ENCODE results near the gene MMP15. TPM values are rescaled to one million over a fixed set of nuclear protein-coding genes. Genes with fewer than 3 reads are reported as not detected.

MMP15 gene
- total RNA-seq, 1 donor from 2014 or later: 38.9 TPM

DNA sequence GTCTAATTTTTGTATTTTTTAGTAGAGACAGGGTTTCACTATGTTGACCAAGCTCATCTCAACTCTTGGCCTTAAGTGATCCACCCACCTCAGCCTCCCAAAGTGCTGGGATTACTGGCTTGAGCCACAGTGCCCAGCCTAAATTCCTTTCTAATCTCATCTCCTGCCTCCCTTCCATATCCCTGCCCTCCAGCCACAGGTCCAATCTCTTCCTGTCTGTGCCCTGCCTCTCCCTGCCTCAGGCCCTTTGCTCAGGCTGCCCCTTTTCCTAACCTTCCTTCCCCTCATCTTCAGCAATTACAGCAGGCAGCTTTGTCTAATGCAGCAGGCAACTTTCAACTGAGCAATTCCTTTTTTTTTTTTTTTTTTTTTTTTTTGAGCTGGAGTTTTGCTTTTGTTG, 56.8 kb downstream of the MMP15 start:
- Mint-ChIP-seq H3K9me3 (no peaks in the 10 kb centered on the region), H3K27ac (ENCODE audit: unreplicated experiment) (peak overlapping the region; percentile 68)
- TF ChIP-seq CTCF (conservative IDR thresholded peaks at IDR 0.05): no peak

GRCh38 chr16:58084635-58085034, 59.1 kb downstream of the MMP15 start:
- H3K36me3 Mint-ChIP-seq (ENCODE audit: low read depth): no peaks in the 10 kb centered on the region
- no peaks in the 10 kb centered on the region for H3K27me3 Mint-ChIP-seq (ENCODE audit: low read depth)
- DNase-seq (ENCODE audit: low read depth, low spot score): no peak
- H3K4me3 Mint-ChIP-seq: no peak overlapping the region
- peaks cover 19% of the 10 kb centered on the region for H3K4me1 Mint-ChIP-seq
- H3K27ac Mint-ChIP-seq (ENCODE audit: unreplicated experiment): peak overlapping the region; percentile 35
- no peak for TF ChIP-seq CTCF (conservative IDR thresholded peaks at IDR 0.05)
- H3K9me3 Mint-ChIP-seq: no peaks in the 10 kb centered on the region

More for the DNA sequence above, 56.8 kb downstream of the MMP15 start:
- H3K4me3 Mint-ChIP-seq: no peak overlapping the region
- DNase-seq (ENCODE audit: low read depth, low spot score): no peak
- no peaks in the 10 kb centered on the region for H3K36me3 Mint-ChIP-seq (ENCODE audit: low read depth)
- H3K27me3 Mint-ChIP-seq (ENCODE audit: low read depth): no peaks in the 10 kb centered on the region
- peaks cover 25% of the 10 kb centered on the region for H3K4me1 Mint-ChIP-seq

GRCh38 chr16:58085171-58085570, 59.6 kb downstream of the MMP15 start:
- no peak for TF ChIP-seq CTCF (conservative IDR thresholded peaks at IDR 0.05)
- Mint-ChIP-seq H3K36me3 (ENCODE audit: low read depth) (no peaks in the 10 kb centered on the region), H3K27ac (ENCODE audit: unreplicated experiment) (no peak overlapping the region), H3K4me3 (no peak overlapping the region), H3K27me3 (ENCODE audit: low read depth) (no peaks in the 10 kb centered on the region), H3K4me1 (peaks cover 19% of the 10 kb centered on the region), H3K9me3 (no peaks in the 10 kb centered on the region)
- no peak for DNase-seq (ENCODE audit: low read depth, low spot score)

GRCh38 chr16:58085584-58086251, 60.2 kb downstream of the MMP15 start:
- H3K4me1 Mint-ChIP-seq: peaks cover 19% of the 10 kb centered on the region
- H3K27ac Mint-ChIP-seq (ENCODE audit: unreplicated experiment): peak overlapping the region; percentile 92
- no peak for DNase-seq (ENCODE audit: low read depth, low spot score)

GRCh38 chr16:58086381-58087208, 61.0 kb downstream of the MMP15 start:
- peaks cover 19% of the 10 kb centered on the region for H3K4me1 Mint-ChIP-seq
- H3K27me3 Mint-ChIP-seq (ENCODE audit: low read depth): no peaks in the 10 kb centered on the region
- peak overlapping the region; percentile 92 for H3K27ac Mint-ChIP-seq (ENCODE audit: unreplicated experiment)
- H3K4me3 Mint-ChIP-seq: no peak overlapping the region
- no peaks in the 10 kb centered on the region for H3K9me3 Mint-ChIP-seq
- no peaks in the 10 kb centered on the region for H3K36me3 Mint-ChIP-seq (ENCODE audit: low read depth)
- no peak for DNase-seq (ENCODE audit: low read depth, low spot score)
- no peak for TF ChIP-seq CTCF (conservative IDR thresholded peaks at IDR 0.05)

More at GRCh38 chr16:58085584-58086251, 60.2 kb downstream of the MMP15 start:
- H3K4me3 Mint-ChIP-seq: no peak overlapping the region
- H3K9me3 Mint-ChIP-seq: no peaks in the 10 kb centered on the region
- no peak for TF ChIP-seq CTCF (conservative IDR thresholded peaks at IDR 0.05)
- no peaks in the 10 kb centered on the region for H3K27me3 Mint-ChIP-seq (ENCODE audit: low read depth)
- no peaks in the 10 kb centered on the region for H3K36me3 Mint-ChIP-seq (ENCODE audit: low read depth)

Measured in neural crest cell (in vitro differentiated cells).